A204.1 (cell line): ENCODE data around the gene SDF2L1.

Experiments used
- FAIRE-seq: peaks from 2 replicates; lab custom pipeline; 2012; peaks lifted over from hg19 to GRCh38; lab: Jason Lieb, UNC

The SDF2L1 gene

GRCh38 chr22:21622011-21622918, 19.8 kb upstream of the SDF2L1 start:
- FAIRE-seq = no peak

- FAIRE-seq = no peak
Observed at GRCh38 chr22:21622919-21623647, 19.0 kb upstream of the SDF2L1 start.

- no peak for FAIRE-seq
Observed at GRCh38 chr22:21623648-21623970, 18.5 kb upstream of the SDF2L1 start.

- FAIRE-seq = no peak
Observed at GRCh38 chr22:21624120-21624879, 17.8 kb upstream of the SDF2L1 start.

- no peak for FAIRE-seq
Observed at GRCh38 chr22:21624880-21625791, 17.0 kb upstream of the SDF2L1 start.

GRCh38 chr22:21626073-21626734, 15.9 kb upstream of the SDF2L1 start:
- no peak for FAIRE-seq

GRCh38 chr22:21626735-21627469, 15.2 kb upstream of the SDF2L1 start:
- FAIRE-seq = no peak

- no peak for FAIRE-seq
Observed at GRCh38 chr22:21628386-21629254, 13.5 kb upstream of the SDF2L1 start.

GRCh38 chr22:21629255-21630149, 12.6 kb upstream of the SDF2L1 start, which contains the start of gene YDJC:
Gene YDJC, minus strand, starts transcription at chr22:21630022. Its CDS starts 8 bp downstream, at chr22:21630014.
- FAIRE-seq = no peak

- FAIRE-seq = no peak
Observed at GRCh38 chr22:21631025-21631424, 11.1 kb upstream of the SDF2L1 start.

GRCh38 chr22:21632237-21632895, 9.7 kb upstream of the SDF2L1 start, which contains the start of gene CCDC116:
Gene CCDC116, plus strand, starts transcription at chr22:21632760. Its CDS starts 422 bp downstream, at chr22:21633182.
- no peak for FAIRE-seq

GRCh38 chr22:21632931-21633330, 9.2 kb upstream of the SDF2L1 start:
- FAIRE-seq = no peak

- FAIRE-seq = no peak
Observed at GRCh38 chr22:21633481-21633880, 8.6 kb upstream of the SDF2L1 start.

GRCh38 chr22:21634081-21634480, 8.0 kb upstream of the SDF2L1 start:
- FAIRE-seq = no peak

GRCh38 chr22:21634844-21635243, 7.3 kb upstream of the SDF2L1 start:
- FAIRE-seq = no peak

GRCh38 chr22:21635771-21636510, 6.2 kb upstream of the SDF2L1 start:
- FAIRE-seq = no peak
